IMR-90 (cell line): ENCODE results near the gene DNAJC13.

Experiments used
- BHLHE40 ChIP-seq: fragments of 150-350 bp; IDR thresholded peaks from 2 replicates; pipeline ENCODE4 v1.6.1; 2016; ENCODE audit warnings: mild to moderate bottlenecking, low read depth, low read length
- CTCF ChIP-seq: conservative IDR thresholded peaks from 2 replicates; pipeline ENCODE4 v1.5.1; 2012; ENCODE audit warnings: mild to moderate bottlenecking, low read depth, low read length, improper control_type of control experiment
- FOS ChIP-seq: fragments of 150-350 bp; IDR thresholded peaks from 2 replicates; pipeline ENCODE4 v1.6.1; 2016; ENCODE audit warnings: low read depth, low read length
- NFE2L2 ChIP-seq: fragments of 150-350 bp; IDR thresholded peaks from 2 replicates; pipeline ENCODE4 v1.6.1; 2016; ENCODE audit warnings: low read depth, mild to moderate bottlenecking, low read length
- POLR2A ChIP-seq: IDR thresholded peaks from 2 replicates; pipeline ENCODE4 v1.6.1; 2012; ENCODE audit warnings: mild to moderate bottlenecking, low read depth, low read length
- RAD21 ChIP-seq: IDR thresholded peaks from 2 replicates; pipeline ENCODE4 v1.6.1; 2012; ENCODE audit warnings: low read length, improper control_type of control experiment
- SMC3 ChIP-seq: fragments of 150-350 bp; IDR thresholded peaks from 2 replicates; pipeline ENCODE4 v1.6.1; 2016; ENCODE audit warnings: low read depth, mild to moderate bottlenecking, antibody characterized with exemption, low read length, moderate library complexity
- USF2 ChIP-seq: fragments of 150-350 bp; IDR thresholded peaks from 2 replicates; pipeline ENCODE4 v1.6.1; 2017; ENCODE audit warnings: mild to moderate bottlenecking, antibody characterized with exemption, low read length, low read depth

- no peak for TF ChIP-seq CTCF
- TF ChIP-seq RAD21, result no peak
- TF ChIP-seq POLR2A, result no peak
- TF ChIP-seq FOS, result no peak
- TF ChIP-seq USF2, result no peak
- TF ChIP-seq NFE2L2, result no peak
- TF ChIP-seq SMC3, result no peak
- TF ChIP-seq BHLHE40, result no peak
These were observed 2.5 kb upstream of the DNAJC13 start for GRCh38 chr3:132414841-132415240.
